Heart left ventricle (tissue), 13 donors: ENCODE data around the gene COL2A1.

ENCODE experiments used
- CTCF ChIP-seq, 12 donors: fragments of 200-600 bp; sonication (generic) in 4 of 12; IDR thresholded peaks; one replicate each; pipeline versions ENCODE4 v1.5.0 to v1.8.0; 2018 to 2022; ENCODE audit warnings: antibody characterized with exemption in 12 of 12, mild to moderate bottlenecking in 5 of 12
- POLR2A ChIP-seq, 2 donors: fragments of 450-650 bp; IDR thresholded peaks; one replicate each; pipeline ENCODE4 v1.6.1; 2017; ENCODE audit warnings: antibody characterized with exemption in 2 of 2, mild to moderate bottlenecking in 2 of 2, moderate library complexity in 2 of 2
- donor health status: ischemic (EF 13 %, LVEDD 7.1; RV severe dilation, severe dysfunction).
- donor health status: DM: no; HTN: yes; CAD: no.
- donor health status: DM: no; HTN: no; CAD: no.
- donor health status: ischemic (EF 25% LVEDD 6.9; RV normal size, moderate dysfunction).
- donor health status: ischemic (EF 25% LVEDD 5.7; RV mildly dilated, moderate dysfunction).
- donor health status: ischemic (EF 35%, LVEDD 5.7; RV mildly dilated, moderate dysfunction).
- donor health status: nonischemic (EF 11% LVEDD 7.7; RV severe dilation, severe dysfunction).
- donor health status: DM: yes; HTN: yes; CAD: no.
- donor health status: PGD.
- donor health status: ischemic (EF 29% LVEDD 5.4; RV normal size, mild dysfunction).
- donor health status: nonischemic (EF 23%, LVEDD 6.1; RV moderate dilation, normal function).

GRCh38 chr12:47927346-47927745, 76.9 kb downstream of the COL2A1 start:
- no peak for TF ChIP-seq CTCF (IDR thresholded peaks at IDR 0.05)
- TF ChIP-seq POLR2A (IDR thresholded peaks at IDR 0.05) = no peak
